IPS-20b (cell line): Measurements from ENCODE around the gene CD28.

ENCODE experiments used
- H3K27ac ChIP-seq: one replicate; pipeline ENCODE4 v1.5.1; 2013; ENCODE audit warnings: low read length
- H3K27me3 ChIP-seq: 2 replicates; pipeline ENCODE4 v1.6.1; 2013; ENCODE audit warnings: mild to moderate bottlenecking, low read length, inconsistent platforms; ENCODE audit not compliant: insufficient read depth
- H3K36me3 ChIP-seq: 2 replicates; pipeline ENCODE4 v1.6.1; 2013; ENCODE audit warnings: low read depth, mild to moderate bottlenecking, inconsistent platforms, low read length, moderate library complexity; ENCODE audit not compliant: insufficient read depth
- H3K4me1 ChIP-seq: 2 replicates; pipeline ENCODE4 v1.6.1; 2013; ENCODE audit warnings: mild to moderate bottlenecking, control low read depth, inconsistent platforms, low read length, moderate library complexity; ENCODE audit not compliant: insufficient read depth
- H3K4me3 ChIP-seq: 2 replicates; pipeline ENCODE4 v1.5.1; 2013; ENCODE audit warnings: mild to moderate bottlenecking, low read length, inconsistent platforms
- H3K9ac ChIP-seq: 2 replicates; pipeline ENCODE4 v1.6.1; 2013; ENCODE audit warnings: low read depth, mild to moderate bottlenecking, inconsistent platforms, low read length, moderate library complexity
- H3K9me3 ChIP-seq: 2 replicates; pipeline ENCODE4 v1.6.1; 2013; ENCODE audit warnings: mild to moderate bottlenecking, low read depth, low read length, inconsistent platforms; ENCODE audit not compliant: insufficient read depth

Gene CD28

GRCh38 chr2:203705178-203705577, 1.3 kb upstream of the CD28 start:
- no peak overlapping the region for H3K4me3 ChIP-seq
- H3K27me3 ChIP-seq: no peaks in the 10 kb centered on the region
- no peaks in the 10 kb centered on the region for H3K9me3 ChIP-seq
- H3K9ac ChIP-seq: no peak overlapping the region
- H3K36me3 ChIP-seq: no peaks in the 10 kb centered on the region
- H3K4me1 ChIP-seq: no peaks in the 10 kb centered on the region
- no peak overlapping the region for H3K27ac ChIP-seq

GRCh38 chr2:203707530-203707929, 1.1 kb downstream of the CD28 start:
- Histone ChIP-seq H3K27ac (no peak overlapping the region), H3K4me1 (no peaks in the 10 kb centered on the region), H3K36me3 (no peaks in the 10 kb centered on the region), H3K4me3 (no peak overlapping the region), H3K27me3 (no peaks in the 10 kb centered on the region), H3K9ac (no peak overlapping the region), H3K9me3 (no peaks in the 10 kb centered on the region)

GRCh38 chr2:203708846-203709396, 2.5 kb downstream of the CD28 start:
- Histone ChIP-seq H3K9me3 (no peaks in the 10 kb centered on the region), H3K27ac (no peak overlapping the region), H3K4me3 (no peak overlapping the region), H3K27me3 (no peaks in the 10 kb centered on the region), H3K9ac (no peak overlapping the region), H3K4me1 (no peaks in the 10 kb centered on the region), H3K36me3 (no peaks in the 10 kb centered on the region)

- no peaks in the 10 kb centered on the region for H3K4me1 ChIP-seq
- H3K27ac ChIP-seq: no peak overlapping the region
- H3K9me3 ChIP-seq: no peaks in the 10 kb centered on the region
- H3K4me3 ChIP-seq: no peak overlapping the region
- no peaks in the 10 kb centered on the region for H3K27me3 ChIP-seq
- H3K36me3 ChIP-seq: no peaks in the 10 kb centered on the region
- H3K9ac ChIP-seq: no peak overlapping the region
Observed at GRCh38 chr2:203709416-203710040, 3.1 kb downstream of the CD28 start.

- H3K27me3 ChIP-seq: no peaks in the 10 kb centered on the region
- H3K27ac ChIP-seq: no peak overlapping the region
Observed at GRCh38 chr2:203710226-203710625, 3.8 kb downstream of the CD28 start.

GRCh38 chr2:203710952-203711351, 4.5 kb downstream of the CD28 start:
- Histone ChIP-seq H3K27me3 (no peaks in the 10 kb centered on the region), H3K27ac (no peak overlapping the region), H3K36me3 (no peaks in the 10 kb centered on the region), H3K4me1 (no peaks in the 10 kb centered on the region), H3K9me3 (no peaks in the 10 kb centered on the region), H3K9ac (no peak overlapping the region), H3K4me3 (no peak overlapping the region)

More at GRCh38 chr2:203710226-203710625, 3.8 kb downstream of the CD28 start:
- Histone ChIP-seq H3K4me3 (no peak overlapping the region), H3K9me3 (no peaks in the 10 kb centered on the region), H3K4me1 (no peaks in the 10 kb centered on the region), H3K9ac (no peak overlapping the region), H3K36me3 (no peaks in the 10 kb centered on the region)

GRCh38 chr2:203711399-203711798, 5.0 kb downstream of the CD28 start:
- Histone ChIP-seq H3K27ac (no peak overlapping the region), H3K9ac (no peak overlapping the region), H3K4me3 (no peak overlapping the region), H3K4me1 (no peaks in the 10 kb centered on the region), H3K36me3 (no peaks in the 10 kb centered on the region), H3K9me3 (no peaks in the 10 kb centered on the region), H3K27me3 (no peaks in the 10 kb centered on the region)

- Histone ChIP-seq H3K4me1 (no peaks in the 10 kb centered on the region), H3K36me3 (no peaks in the 10 kb centered on the region), H3K9ac (no peak overlapping the region), H3K27me3 (no peaks in the 10 kb centered on the region), H3K4me3 (no peak overlapping the region), H3K9me3 (no peaks in the 10 kb centered on the region), H3K27ac (no peak overlapping the region)
Observed at GRCh38 chr2:203713381-203713780, 6.9 kb downstream of the CD28 start.

- no peak overlapping the region for H3K27ac ChIP-seq
- no peaks in the 10 kb centered on the region for H3K27me3 ChIP-seq
- H3K4me3 ChIP-seq: no peak overlapping the region
- H3K4me1 ChIP-seq: no peaks in the 10 kb centered on the region
- no peak overlapping the region for H3K9ac ChIP-seq
- H3K9me3 ChIP-seq: no peaks in the 10 kb centered on the region
- no peaks in the 10 kb centered on the region for H3K36me3 ChIP-seq
Observed at GRCh38 chr2:203714112-203714511, 7.7 kb downstream of the CD28 start.

- H3K4me1 ChIP-seq: peaks cover 10% of the 10 kb centered on the region; the same call in 1 of the 2 replicates
- no peak overlapping the region for H3K27ac ChIP-seq
- no peak overlapping the region for H3K9ac ChIP-seq
- no peaks in the 10 kb centered on the region for H3K27me3 ChIP-seq
- H3K9me3 ChIP-seq: no peaks in the 10 kb centered on the region
- no peaks in the 10 kb centered on the region for H3K36me3 ChIP-seq
- H3K4me3 ChIP-seq: no peak overlapping the region
Observed at GRCh38 chr2:203715744-203716143, 9.3 kb downstream of the CD28 start.

- Histone ChIP-seq H3K27ac (no peak overlapping the region), H3K9ac (no peak overlapping the region), H3K4me1 (peaks cover 24% of the 10 kb centered on the region; the same call in 1 of the 2 replicates), H3K27me3 (no peaks in the 10 kb centered on the region), H3K36me3 (no peaks in the 10 kb centered on the region), H3K9me3 (no peaks in the 10 kb centered on the region), H3K4me3 (no peak overlapping the region)
Observed at GRCh38 chr2:203718087-203718486, 11.6 kb downstream of the CD28 start.
